ENCODE results near the gene SORCS1. TPM values are rescaled to one million over a fixed set of nuclear protein-coding genes. Genes with fewer than 3 reads are reported as not detected.

SORCS1 gene
- total and polyA plus RNA-seq, 2 experiments from 2014 or later: 2.9 to 8.9 TPM

DNA sequence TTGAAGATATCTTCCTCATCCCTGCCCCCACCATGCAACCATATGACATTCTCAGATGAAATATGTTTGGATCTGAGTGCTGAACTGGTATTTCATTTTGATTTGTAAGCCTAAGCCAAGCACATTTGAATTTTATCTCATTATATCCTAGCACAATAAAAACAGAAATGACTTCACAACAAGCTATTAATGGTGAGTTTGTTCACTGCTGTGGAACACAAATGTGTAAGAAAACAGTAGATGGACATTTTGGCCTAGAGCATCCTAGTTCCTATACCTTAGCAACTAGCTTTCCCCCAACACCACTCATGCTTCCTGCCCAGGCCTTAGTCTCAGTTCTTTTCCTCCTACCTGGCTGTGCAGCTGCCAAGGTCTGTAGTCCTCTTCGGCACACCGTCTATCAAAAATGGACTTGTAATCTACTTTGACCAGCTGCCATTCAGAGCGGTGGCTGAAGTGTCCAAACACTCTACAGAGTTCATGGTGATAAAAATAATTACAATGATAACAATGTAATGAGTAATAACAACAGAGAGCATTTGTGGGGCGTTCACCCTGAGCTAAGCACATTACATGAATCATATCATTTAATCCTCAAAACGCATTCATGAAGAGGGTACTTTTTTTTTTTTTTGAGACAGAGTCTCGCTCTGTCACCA is 491.9 kb downstream of the SORCS1 start (continued):
- TF ChIP-seq, protein P1, sequence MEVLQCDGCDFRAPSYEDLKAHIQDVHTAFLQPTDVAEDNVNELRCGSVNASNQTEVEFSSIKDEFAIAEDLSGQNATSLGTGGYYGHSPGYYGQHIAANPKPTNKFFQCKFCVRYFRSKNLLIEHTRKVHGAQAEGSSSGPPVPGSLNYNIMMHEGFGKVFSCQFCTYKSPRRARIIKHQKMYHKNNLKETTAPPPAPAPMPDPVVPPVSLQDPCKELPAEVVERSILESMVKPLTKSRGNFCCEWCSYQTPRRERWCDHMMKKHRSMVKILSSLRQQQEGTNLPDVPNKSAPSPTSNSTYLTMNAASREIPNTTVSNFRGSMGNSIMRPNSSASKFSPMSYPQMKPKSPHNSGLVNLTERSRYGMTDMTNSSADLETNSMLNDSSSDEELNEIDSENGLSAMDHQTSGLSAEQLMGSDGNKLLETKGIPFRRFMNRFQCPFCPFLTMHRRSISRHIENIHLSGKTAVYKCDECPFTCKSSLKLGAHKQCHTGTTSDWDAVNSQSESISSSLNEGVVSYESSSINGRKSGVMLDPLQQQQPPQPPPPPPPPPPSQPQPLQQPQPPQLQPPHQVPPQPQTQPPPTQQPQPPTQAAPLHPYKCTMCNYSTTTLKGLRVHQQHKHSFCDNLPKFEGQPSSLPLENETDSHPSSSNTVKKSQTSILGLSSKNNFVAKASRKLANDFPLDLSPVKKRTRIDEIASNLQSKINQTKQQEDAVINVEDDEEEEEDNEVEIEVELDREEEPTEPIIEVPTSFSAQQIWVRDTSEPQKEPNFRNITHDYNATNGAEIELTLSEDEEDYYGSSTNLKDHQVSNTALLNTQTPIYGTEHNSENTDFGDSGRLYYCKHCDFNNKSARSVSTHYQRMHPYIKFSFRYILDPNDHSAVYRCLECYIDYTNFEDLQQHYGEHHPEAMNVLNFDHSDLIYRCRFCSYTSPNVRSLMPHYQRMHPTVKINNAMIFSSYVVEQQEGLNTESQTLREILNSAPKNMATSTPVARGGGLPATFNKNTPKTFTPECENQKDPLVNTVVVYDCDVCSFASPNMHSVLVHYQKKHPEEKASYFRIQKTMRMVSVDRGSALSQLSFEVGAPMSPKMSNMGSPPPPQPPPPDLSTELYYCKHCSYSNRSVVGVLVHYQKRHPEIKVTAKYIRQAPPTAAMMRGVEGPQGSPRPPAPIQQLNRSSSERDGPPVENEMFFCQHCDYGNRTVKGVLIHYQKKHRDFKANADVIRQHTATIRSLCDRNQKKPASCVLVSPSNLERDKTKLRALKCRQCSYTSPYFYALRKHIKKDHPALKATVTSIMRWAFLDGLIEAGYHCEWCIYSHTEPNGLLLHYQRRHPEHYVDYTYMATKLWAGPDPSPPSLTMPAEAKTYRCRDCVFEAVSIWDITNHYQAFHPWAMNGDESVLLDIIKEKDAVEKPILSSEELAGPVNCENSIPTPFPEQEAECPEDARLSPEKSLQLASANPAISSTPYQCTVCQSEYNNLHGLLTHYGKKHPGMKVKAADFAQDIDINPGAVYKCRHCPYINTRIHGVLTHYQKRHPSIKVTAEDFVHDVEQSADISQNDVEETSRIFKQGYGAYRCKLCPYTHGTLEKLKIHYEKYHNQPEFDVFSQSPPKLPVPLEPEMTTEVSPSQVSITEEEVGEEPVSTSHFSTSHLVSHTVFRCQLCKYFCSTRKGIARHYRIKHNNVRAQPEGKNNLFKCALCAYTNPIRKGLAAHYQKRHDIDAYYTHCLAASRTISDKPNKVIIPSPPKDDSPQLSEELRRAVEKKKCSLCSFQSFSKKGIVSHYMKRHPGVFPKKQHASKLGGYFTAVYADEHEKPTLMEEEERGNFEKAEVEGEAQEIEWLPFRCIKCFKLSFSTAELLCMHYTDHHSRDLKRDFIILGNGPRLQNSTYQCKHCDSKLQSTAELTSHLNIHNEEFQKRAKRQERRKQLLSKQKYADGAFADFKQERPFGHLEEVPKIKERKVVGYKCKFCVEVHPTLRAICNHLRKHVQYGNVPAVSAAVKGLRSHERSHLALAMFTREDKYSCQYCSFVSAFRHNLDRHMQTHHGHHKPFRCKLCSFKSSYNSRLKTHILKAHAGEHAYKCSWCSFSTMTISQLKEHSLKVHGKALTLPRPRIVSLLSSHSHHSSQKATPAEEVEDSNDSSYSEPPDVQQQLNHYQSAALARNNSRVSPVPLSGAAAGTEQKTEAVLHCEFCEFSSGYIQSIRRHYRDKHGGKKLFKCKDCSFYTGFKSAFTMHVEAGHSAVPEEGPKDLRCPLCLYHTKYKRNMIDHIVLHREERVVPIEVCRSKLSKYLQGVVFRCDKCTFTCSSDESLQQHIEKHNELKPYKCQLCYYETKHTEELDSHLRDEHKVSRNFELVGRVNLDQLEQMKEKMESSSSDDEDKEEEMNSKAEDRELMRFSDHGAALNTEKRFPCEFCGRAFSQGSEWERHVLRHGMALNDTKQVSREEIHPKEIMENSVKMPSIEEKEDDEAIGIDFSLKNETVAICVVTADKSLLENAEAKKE (CRISPR knock-in tag; IDR thresholded peaks at IDR 0.05): no peak
- TF ChIP-seq NANOG (IDR thresholded peaks at IDR 0.05; ENCODE audit: borderline replicate concordance) (no peak), ZNF331 (CRISPR knock-in tag; IDR thresholded peaks at IDR 0.05; ENCODE audit: low read depth) (no peak)

DNA sequence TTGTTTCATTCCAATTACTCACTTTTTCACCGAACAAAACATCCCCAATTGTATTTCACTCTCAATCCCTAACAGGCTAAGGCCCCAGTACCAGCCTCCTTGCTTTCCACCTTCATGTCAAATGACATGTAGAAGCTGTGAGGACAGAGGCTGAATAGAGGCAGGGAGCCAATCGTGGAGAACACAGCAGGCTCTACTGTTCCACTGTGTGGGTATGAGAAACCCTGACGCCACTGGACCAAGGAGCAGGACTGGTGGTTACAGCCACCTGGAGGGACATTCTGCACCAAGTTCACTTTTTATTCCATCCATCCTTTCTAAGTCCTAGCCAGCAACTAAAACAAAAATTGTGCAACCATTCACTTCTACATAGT is 502.8 kb downstream of the SORCS1 start:
- ATAC-seq (no peak), DNase-seq (ENCODE audit: low spot score) (no peak)
- Mint-ChIP-seq H3K27ac (no peak overlapping the region), H3K4me3 (no peak overlapping the region), H3K4me1 (peaks cover 3% of the 10 kb centered on the region), H3K36me3 (ENCODE audit: low read depth) (no peaks in the 10 kb centered on the region), H3K9me3 (no peaks in the 10 kb centered on the region), H3K27me3 (ENCODE audit: insufficient read depth, low read depth, poor library complexity) (no peaks in the 10 kb centered on the region)
- H3K79me2 ChIP-seq (replicated peaks; ENCODE audit: insufficient read depth): no peaks in the 10 kb centered on the region
- H3K4me2 ChIP-seq: no peak overlapping the region
- no peaks in the 10 kb centered on the region for H3K27me3 ChIP-seq (ENCODE audit: insufficient read depth)
- no peaks in the 10 kb centered on the region for H3F3A ChIP-seq (replicated peaks; ENCODE audit: low read depth)
- no peak overlapping the region for H2AFZ ChIP-seq
- no peak overlapping the region for H3K27ac ChIP-seq (ENCODE audit: low read depth)
- H3K9me2 ChIP-seq (ENCODE audit: insufficient read depth): no peaks in the 10 kb centered on the region
- H3K4me3 ChIP-seq: no peak overlapping the region
- H4K20me1 ChIP-seq (replicated peaks; ENCODE audit: insufficient read depth): no peaks in the 10 kb centered on the region
- H3K36me3 ChIP-seq (ENCODE audit: insufficient read depth): no peaks in the 10 kb centered on the region
- no peaks in the 10 kb centered on the region for H3K4me1 ChIP-seq (ENCODE audit: insufficient read depth)
- TF ChIP-seq JUNB (IDR thresholded peaks at IDR 0.05; ENCODE audit: unreplicated experiment) (no peak), CREB1 (CRISPR knock-in tag; IDR thresholded peaks at IDR 0.05; ENCODE audit: low read depth) (no peak), ZNF114 (CRISPR knock-in tag; IDR thresholded peaks at IDR 0.05) (no peak), STAT1 (IDR thresholded peaks at IDR 0.05; ENCODE audit: unreplicated experiment) (no peak), POLR2AphosphoS5 (IDR thresholded peaks at IDR 0.05; ENCODE audit: low read depth) (no peak), NANOG (IDR thresholded peaks at IDR 0.05; ENCODE audit: borderline replicate concordance) (no peak), EZH2 (IDR thresholded peaks at IDR 0.05; ENCODE audit: low read depth, unreplicated experiment) (no peak)
- TF ChIP-seq, protein P1 (CRISPR knock-in tag; IDR thresholded peaks at IDR 0.05): no peak

Measured in GM23338 (cell line).